Measurements from ENCODE around the gene RANBP17.
"Not testable (repeated sequence)": the region's sequence is repeated elsewhere in the genome, so short reads cannot be mapped to it uniquely, and the experiment has no call there.

Gene RANBP17

GRCh38 chr5:170867825-170868224, 6.0 kb downstream of the RANBP17 start:
- no peak for DNase-seq (ENCODE audit: low read depth in 2 of 2)

GRCh38 chr5:170870390-170870789, 8.6 kb downstream of the RANBP17 start:
- DNase-seq (ENCODE audit: low read depth in 2 of 2): not testable (repeated sequence)

GRCh38 chr5:170874017-170874416, 12.2 kb downstream of the RANBP17 start:
- DNase-seq (ENCODE audit: low read depth in 2 of 2): no peak

- DNase-seq (ENCODE audit: low read depth in 2 of 2): no peak
Measured at GRCh38 chr5:170875811-170876210, 14.0 kb downstream of the RANBP17 start.

GRCh38 chr5:170880084-170880483, 18.3 kb downstream of the RANBP17 start:
- DNase-seq (ENCODE audit: low read depth in 2 of 2): no peak

GRCh38 chr5:170882345-170882744, 20.5 kb downstream of the RANBP17 start:
- DNase-seq (ENCODE audit: low read depth in 2 of 2): no peak

- no peak for DNase-seq (ENCODE audit: low read depth in 2 of 2)
Measured at GRCh38 chr5:170885256-170885655, 23.4 kb downstream of the RANBP17 start.

DNA sequence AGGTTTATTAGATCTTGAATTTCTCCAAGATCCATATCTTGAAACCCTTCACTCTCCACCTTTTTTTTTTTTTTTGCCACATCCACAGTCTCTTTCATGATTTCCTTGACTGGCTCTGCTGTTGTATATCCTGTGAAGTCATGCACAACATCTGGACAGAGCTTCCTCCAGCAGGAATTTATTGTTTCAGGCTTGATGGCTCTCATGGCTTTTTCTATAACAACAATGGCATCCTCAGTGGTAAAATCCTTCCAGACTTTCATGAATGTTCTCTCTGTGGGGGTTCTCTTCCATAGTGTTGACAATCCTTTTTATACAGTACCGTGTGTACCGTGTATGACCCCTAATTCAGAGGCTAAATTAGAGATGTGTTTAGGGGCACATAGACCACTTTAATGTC, 24.0 kb downstream of the RANBP17 start:
- no peak for DNase-seq (ENCODE audit: low read depth in 2 of 2)

DNA sequence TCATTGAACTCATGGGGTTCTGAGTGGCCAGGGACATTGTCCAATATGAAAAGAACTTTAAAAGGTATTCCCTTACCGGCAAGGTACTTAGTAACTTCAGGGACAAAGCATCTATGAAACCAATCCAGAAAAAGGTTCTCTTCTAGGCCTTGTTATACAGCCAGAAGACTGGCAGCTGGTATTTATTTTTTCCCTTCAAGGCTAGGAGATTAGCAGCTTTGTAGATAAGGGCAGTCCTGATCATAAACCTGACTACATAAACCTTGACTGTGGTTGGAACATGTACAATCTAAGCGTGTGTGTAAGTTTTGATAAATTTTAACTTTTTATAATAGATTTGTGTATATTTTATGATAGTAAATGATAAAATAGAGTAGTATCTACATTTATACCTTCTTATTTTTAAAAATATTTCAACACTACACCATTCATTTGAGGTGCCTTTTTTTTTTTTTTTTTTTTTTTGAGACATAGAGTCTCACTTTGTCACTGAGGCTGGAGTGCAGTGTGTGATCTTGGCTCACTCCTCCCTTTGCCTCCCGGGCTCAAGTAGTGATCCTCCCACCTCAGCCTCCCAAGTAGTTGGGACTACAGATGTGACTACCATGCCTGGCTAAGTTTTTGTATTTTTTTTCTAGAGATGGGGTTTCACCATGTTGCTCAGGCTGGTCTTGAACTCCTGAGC, 24.5 kb downstream of the RANBP17 start:
- DNase-seq (ENCODE audit: low read depth in 2 of 2): no peak

DNA sequence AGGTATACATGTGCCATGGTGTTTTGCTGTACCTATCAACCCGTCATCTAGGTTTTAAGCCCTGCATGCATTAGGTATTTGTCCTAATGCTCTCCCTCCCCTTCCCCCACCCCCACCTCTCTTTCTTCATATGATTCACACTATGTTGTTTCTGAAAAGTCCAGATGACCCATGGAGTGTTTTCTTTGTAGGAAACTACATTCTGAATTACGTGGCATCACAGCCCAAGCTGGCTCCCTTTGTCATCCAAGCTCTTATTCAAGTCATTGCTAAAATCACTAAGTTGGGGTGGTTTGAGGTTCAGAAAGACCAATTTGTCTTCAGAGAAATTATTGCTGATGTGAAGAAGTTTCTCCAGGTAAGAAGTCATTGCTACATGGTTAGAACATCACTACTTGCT, 30.4 kb downstream of the RANBP17 start:
- no peak for DNase-seq (ENCODE audit: low read depth in 2 of 2)

GRCh38 chr5:170894665-170895064, 32.8 kb downstream of the RANBP17 start:
- no peak for DNase-seq (ENCODE audit: low read depth in 2 of 2)

DNA sequence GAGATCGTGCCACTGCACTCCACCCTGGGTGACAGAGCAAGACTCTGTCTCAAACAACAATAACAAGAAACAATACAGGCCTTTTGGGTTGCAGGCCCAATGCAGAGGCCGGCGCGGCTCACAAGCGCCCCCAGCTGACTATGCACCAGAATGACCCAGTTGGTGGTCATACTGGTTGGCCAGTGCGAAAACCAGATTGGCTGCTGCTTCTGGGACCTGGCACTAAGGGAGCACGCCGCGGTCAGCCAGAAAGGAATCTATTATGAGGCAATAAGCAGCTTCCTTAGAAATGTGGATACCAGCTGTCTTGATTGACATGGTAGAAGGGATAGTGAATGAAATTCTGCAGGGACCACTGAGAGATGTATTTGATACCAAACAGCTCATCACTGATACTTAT, 35.0 kb downstream of the RANBP17 start:
- DNase-seq (ENCODE audit: low read depth in 2 of 2): no peak

- no peak for DNase-seq (ENCODE audit: low read depth in 2 of 2)
Measured at GRCh38 chr5:170903075-170903474, 41.3 kb downstream of the RANBP17 start.

DNA sequence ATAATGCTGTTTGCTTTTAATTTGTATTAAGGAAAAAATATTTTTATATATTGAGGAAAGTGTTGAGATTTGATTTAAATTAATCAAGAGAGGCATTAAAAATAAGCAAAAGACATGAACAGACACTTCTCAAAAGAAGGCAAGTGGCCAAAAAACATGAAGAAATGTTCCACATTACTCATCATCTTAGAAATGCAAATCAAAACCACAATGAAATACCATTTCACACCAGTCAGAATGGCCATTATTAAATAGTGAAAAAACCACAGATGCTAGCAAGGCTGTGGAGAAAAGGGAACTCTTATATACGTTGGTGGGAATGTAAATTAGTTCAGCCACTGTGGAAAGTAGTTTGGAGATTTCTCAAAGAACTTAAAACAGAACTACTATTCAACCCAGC, 45.9 kb downstream of the RANBP17 start:
- DNase-seq (ENCODE audit: low read depth in 2 of 2): no peak

DNA sequence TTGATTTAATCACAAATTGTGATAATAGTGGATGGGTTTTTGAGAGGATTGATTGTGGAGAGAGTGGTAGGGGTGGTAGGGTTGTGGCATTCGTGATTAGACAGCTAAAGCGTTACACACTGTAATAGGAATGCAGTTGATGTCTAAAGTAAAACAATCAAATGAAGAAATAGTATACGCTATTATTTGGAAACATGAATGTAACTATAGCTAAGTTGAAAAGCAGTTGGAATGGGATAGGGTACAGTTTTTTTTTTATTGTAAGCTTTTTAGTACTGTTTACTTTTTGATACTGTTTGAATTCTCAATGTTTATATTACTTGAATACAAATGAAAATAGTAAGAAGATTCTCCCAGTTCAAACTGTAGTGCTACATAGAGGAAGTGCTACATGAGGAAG, 51.8 kb downstream of the RANBP17 start:
- no peak for DNase-seq (ENCODE audit: low read depth in 2 of 2)

- DNase-seq (ENCODE audit: low read depth in 2 of 2): no peak
Measured at GRCh38 chr5:170917113-170917512, 55.3 kb downstream of the RANBP17 start.

DNA sequence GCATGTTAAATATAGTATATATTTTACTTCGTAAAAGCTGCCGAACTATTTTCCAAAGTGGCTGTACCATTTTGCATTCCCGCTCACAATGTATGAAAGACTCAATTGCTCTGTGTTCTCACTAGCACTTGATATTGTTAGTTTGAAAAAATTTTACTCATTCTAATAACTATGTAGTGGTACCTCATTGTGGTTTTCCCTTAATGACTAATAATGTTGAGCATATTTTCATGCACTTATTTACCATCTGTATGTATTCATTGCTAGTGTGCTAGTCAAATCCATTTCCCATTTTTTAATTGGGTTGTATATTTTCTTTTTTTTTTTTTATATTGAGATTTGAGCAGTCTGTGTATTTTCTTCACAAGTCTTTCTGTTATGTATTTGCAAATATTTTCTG, 58.4 kb downstream of the RANBP17 start:
- no peak for DNase-seq (ENCODE audit: low read depth in 2 of 2)

DNA sequence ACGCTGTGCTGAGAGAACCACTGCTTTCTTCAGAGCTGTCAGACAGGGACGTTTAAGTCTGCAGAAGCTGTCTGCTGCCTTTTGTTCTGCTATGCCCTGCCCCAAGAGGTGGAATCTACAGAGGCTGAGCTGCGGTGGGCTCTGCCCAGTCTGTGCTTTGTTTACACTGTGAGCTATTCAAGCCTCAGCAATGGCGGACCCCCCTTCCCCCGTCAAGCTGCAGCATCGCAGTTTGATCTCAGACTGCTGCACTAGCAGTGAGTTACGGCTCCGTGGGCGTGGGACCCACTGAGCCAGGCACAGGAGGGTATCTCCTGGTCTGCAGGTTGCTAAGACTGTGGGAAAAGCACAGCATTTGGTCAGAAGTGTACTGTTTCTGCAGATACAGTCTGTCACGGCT, 60.5 kb downstream of the RANBP17 start:
- not testable (repeated sequence) for DNase-seq (ENCODE audit: low read depth in 2 of 2)

GRCh38 chr5:170923910-170924620, 62.2 kb downstream of the RANBP17 start:
- DNase-seq (ENCODE audit: low read depth in 2 of 2): no peak

- not testable (repeated sequence) for DNase-seq (ENCODE audit: low read depth in 2 of 2)
Measured at GRCh38 chr5:170935534-170936218, 73.9 kb downstream of the RANBP17 start.

GRCh38 chr5:170937072-170937471, 75.3 kb downstream of the RANBP17 start:
- DNase-seq (ENCODE audit: low read depth in 2 of 2): no peak

DNA sequence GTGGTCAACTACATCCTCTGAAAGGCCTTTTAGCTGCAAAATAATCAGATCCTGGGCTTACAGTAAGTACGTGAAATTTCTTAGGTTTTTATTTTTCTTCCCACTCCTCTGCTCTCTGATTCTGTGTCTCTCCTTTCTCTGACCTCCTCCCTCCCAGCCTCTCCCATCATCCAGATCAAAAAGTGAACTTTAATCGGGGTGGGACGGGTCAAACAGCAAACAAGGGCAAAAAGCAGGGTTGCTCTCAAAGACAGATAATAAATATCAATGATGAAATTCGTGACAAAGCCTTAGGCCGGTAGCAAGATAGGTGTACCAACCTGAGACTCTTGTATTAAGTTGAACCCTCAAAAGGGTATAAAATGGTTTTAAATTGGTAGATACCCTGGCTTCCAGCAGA, 76.1 kb downstream of the RANBP17 start:
- no peak for DNase-seq (ENCODE audit: low read depth in 2 of 2)

GRCh38 chr5:170939178-170939577, 77.4 kb downstream of the RANBP17 start:
- DNase-seq (ENCODE audit: low read depth in 2 of 2): no peak
